COLO668 (cell line): ENCODE results near the gene KIRREL2.
"Not testable (repeated sequence)": the region's sequence is repeated elsewhere in the genome, so short reads cannot be mapped to it uniquely, and the experiment has no call there.

Source experiments
- DNase-seq: peaks from one replicate; lab custom pipeline; 2025; ENCODE audit not compliant: unreplicated experiment; lab: John Stamatoyannopoulos, UW

Gene KIRREL2

DNA sequence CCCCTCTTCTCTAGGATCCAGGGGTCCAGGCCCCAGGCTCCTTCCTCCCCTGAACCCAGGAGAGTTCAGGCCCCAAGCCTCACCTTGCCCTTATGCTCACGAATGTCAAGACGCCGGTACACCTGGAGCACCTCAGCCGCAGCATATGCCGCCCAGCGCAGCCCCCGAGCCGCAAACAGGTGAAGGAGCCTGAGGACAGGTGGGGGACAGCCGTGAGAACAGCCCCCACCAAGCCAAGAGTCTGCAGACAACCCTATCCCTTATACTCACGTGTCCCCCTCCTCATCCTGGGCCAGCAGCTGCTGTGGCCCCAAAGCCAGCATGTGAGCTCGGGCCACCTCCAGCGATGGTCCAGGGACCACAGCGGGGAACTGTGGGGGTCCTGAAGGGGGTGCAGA, 39.9 kb downstream of the KIRREL2 start:
- no peak for DNase-seq

DNA sequence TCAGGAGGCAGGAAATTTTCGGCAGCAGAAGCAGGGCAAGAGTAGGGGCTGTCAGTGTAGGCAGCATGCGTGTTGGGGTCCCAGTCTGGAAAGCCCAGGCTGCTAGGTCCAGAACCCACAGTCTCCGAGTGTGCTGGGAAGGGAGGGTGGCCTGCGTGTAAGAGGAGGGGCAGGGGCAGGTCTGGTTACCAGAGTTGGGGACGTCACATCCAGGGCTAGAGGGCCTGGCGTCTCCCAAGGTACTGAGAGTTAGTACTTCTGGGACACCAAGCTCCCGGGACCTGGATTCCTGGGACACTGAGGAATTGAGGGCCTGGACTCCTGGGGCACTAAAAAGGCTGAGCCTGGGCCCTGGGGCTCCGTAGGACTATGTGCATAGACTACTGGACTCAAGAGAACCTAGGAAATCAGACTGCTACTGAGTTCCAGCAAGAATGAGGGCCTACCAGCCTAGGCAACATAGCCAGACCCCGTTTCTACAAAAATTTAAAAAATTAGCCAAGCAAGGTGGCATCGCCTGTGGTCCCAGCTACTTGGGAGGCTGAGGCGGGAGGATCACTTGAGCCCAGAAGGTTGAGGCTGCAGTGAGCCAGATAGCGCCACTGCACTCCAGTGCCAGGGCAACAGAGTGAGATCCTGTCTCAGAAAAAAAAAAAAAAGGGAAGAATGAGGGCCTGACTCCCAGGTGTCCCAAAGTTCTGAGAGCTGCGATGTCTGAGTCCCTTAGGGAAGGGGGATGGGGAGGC, 41.2 kb downstream of the KIRREL2 start:
- no peak for DNase-seq

DNA sequence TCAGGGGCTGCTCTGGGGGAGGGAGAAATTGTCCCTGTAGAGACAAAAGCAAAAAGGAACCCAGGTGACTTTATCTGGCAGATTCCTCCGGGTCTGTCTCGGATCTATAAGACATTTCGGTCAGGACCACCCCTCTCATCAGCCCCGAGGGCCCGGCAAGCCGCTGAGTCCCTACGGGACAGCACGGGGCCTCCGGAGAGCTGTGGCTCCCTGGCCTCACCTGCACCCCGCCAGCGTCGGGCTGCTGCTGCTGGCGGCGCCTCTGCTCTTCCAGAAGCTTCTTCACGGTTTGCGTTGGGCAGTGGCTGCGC, 41.7 kb downstream of the KIRREL2 start:
- DNase-seq = peak; percentile 27

DNA sequence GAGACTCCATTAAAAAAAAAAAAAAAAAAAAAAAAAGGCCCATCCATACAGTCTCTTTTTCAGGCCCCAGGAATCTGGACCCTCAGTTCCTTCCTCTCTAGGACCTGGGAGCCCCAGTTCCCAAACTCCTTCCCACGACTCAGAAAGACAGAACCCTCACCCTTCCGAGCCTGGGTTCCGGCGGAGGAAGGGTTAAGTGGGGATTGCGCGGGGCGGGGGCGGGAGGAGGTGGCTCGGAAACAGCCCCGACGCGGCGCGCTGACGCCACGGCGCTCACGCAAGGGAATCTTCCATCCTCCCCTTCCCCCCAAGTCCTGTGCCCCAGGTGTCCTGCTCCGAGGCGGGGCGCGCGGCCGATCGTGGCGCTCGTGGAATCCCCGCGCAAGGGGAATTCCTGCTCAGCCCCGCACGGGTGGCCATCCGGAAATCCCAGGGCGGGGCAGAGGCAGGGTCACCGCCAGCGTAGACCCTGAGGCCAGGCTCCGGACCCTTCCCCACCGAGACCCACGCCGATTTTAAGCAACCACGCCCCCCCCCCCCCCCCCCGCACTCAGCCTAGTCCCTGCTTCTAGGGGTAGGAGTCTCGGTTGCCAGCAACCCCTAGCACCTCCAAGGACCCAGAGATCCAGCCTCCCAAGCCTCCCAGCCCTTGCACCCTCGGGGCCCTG, 43.0 kb downstream of the KIRREL2 start:
- DNase-seq = peak; percentile 91

DNA sequence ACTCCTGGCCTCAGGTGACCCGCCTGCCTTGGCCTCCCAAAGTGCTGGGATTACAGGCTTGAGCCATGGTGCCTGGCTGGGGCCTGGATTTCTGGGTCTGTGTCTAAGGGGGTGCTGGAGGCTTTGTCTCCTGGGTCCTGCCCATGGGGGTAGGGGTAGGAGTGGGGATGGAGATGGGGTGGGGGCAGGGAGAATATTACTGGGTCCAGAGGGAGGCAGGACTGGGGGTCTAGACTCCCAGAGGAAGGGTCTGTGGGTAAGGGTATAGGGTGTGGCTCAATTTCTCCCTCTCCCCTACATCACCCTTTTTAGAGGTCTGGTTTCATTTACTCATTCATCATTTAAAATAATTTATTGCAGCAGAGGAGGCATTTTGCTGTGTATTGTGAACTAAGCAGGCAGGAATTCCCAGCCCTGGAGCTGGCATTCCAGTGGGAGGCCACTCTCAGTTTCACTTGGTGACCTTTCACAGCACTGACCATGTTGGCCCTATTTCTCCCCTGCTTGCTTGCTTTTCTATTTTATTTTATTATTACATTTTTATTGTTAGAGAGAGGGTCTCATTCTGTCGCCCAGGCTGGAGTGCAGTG, 44.4 kb downstream of the KIRREL2 start:
- DNase-seq = no peak

DNA sequence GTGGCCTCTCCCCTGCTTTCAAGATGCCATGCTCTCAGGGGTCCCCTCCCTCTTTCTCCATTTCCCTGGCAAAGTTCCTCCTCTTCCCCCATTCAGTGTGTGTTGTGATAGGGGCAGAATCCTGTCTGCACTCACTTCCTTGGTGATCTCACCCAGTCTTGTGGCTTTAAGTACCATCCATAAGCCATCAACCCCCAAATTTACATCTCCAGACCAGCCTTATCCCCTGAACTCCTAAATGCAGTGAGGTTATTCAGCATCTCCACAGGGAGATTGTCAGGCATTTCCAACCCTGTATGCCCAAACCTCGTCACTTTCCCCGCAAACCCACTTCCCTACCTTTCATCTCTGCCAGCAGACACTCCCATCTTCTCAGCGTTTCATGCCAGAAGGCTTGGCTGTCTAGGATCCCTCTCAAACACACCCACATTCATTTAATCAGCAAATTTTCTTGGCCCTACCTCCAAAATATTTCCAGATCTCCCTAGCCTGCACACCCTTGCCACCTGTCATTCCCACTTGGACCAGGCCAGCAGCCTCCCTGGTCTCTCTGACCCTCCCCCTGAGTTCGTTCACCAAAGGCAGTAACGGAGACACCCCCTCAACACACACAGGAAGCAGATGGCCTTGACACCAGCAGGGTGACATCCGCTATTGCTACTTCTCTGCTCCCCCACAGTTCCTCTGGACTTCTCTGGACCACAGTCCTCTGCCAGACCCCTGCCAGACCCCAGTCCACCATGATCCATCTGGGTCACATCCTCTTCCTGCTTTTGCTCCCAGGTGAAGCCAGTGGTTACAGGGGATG, 45.3 kb downstream of the KIRREL2 start, which contains the start of gene HCST:
Gene HCST, plus strand, starts transcription at position 676 of the 808 bp plus-strand sequence. Its CDS starts 65 bp downstream, at position 741.
- DNase-seq = no peak

DNA sequence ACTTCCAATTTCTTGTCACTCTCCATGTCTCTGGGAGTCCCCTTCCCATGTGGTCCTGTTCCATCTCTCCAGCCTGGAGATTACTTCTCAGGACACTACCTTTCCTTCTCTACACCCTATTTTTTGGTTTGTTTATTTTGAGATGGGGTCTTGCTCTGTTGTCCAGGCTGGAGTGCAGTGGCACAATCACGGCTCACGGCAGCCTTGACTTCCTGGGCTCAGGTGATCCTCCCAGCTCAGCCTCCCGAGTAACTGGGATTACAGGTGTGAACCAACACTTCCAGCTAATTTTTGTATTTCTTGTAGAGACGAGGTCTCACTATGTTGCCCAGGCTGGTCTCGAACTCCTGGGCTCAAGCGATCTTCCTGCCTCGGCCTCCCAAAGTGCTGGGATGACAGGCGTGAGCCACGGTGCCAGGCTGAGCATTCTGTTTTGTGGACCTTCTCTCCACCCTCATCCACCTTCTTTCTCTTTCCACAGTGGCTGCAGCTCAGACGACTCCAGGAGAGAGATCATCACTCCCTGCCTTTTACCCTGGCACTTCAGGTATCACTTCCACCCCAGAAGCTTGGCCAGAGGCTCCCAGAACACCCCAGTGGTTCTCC, 46.3 kb downstream of the KIRREL2 start:
- DNase-seq = no peak

DNA sequence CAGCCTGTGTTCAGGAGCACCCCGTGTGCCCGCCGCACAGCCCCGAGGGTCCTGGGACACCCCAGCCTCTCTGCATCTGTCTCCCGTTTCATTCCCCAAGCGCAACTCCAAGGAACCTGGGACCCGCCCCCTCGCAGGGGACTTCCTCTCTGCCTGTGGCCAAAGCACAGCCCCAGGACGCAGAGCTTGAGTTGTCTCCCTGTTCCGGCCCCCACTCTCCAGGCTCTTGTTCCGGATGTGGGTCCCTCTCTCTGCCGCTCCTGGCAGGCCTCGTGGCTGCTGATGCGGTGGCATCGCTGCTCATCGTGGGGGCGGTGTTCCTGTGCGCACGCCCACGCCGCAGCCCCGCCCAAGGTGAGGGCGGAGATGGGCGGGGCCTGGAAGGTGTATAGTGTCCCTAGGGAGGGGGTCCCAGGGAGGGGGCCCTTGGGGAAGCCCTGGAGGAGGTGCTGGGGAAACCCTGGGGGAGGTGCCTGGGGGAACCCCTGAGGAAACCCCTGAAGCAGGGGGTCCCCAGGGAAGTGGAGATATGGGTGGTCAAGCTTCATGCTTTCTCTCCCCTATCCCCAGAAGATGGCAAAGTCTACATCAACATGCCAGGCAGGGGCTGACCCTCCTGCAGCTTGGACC, 47.0 kb downstream of the KIRREL2 start:
- DNase-seq = peak; percentile 69

DNA sequence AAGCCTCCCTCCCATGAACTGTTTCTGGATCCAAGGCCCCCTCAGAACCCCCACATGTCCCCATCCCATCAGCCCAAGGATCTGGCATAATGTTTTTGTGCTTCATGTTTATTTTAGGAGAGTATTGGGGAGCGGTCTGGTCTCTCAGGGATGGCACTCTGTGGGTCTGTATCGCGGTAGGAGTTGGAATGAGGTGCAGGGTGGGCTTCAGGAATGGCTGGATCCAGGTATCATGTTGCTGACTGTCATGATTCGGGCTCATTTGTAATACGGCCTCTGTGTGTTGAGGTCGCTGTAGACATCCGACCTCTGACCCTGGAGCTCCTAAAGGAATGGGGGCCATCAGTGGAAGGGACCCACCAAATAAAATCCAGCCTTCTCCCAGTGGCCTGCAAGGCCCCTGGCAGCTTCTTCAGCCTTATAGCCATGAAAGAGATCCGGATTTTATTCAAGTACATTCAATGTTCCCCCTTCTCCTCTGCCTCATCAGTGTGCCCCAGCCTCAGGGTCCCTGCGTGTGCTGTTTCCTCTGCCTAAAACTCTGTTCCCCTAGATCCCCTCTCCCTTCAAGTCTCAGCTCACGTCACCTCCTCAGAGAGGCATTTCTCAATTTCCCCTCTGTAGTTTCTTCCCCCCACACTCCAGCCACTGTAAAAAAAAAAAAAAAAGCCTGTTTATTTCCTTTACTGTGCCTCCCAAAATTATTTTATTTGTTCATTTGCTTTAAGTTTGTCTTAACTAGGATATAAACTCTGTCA, 47.8 kb downstream of the KIRREL2 start:
- no peak for DNase-seq

DNA sequence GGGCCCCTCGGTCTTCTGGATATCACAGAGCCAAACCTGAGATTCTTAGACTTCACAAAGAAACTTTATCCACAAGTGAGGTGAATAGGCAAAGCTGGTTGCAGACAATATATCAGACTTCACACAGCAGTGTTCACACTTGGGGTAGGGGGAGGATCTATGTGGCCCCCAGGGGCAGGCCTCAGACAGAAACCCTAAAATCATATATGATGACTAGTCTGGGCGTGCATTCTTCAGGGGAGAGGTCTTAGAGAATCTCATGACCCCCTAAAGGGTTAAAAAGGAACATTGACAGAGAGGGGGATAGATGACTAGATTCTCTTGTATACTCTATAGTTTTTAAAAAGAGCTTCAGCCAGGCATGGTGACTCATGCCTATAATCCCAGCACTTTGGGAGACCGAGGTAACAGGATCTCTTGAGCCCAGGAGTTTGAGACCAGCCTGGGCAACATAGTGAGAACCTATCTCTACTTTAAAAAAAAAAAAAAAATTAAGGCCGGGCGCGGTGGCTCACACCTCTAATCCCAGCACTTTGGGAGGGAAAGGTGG, 48.5 kb downstream of the KIRREL2 start:
- no peak for DNase-seq

DNA sequence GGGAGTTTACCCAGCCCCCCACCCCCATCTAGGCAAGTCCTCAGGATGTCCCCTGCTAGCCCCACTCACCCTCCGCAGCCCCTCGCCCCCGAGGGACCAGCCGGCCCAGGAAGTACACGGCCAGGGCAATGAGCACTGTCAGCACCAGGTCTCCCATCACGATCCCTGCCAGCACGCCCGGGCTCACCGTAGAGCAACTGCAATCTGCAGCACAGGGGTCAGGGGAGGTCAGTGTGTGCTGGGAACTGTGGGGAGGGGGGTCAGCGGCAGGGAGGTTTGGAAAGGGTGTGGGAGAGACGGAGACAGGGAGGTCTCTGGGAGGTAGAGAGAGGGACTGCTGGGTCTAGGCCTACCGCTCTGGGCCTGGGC, 50.6 kb downstream of the KIRREL2 start:
- no peak for DNase-seq

DNA sequence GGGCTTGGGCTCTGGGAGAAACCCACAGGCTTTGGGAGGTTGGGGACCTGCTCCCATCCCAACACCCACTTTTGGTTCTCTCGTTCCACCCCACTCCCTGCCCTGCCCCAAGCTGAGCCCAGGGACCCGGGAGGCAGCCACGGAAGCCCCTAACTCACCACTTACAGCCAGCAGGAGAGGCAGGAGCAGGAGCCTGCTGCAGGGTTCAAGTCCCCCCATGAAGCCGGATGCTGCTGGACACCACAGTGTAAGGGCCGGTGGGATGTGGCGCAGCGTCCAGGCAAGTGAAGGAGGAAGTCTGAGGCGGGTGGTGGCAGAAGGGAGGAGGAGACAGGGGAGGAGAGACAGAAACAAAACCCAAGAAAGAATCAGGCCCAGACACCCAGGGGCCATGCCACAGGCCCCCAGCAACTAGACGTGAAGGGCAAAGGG, 51.3 kb downstream of the KIRREL2 start, which contains the start of gene TYROBP:
Gene TYROBP, minus strand, starts transcription at position 286 of the 432 bp plus-strand sequence. Its CDS starts 67 bp downstream, at position 219.
- DNase-seq = no peak

DNA sequence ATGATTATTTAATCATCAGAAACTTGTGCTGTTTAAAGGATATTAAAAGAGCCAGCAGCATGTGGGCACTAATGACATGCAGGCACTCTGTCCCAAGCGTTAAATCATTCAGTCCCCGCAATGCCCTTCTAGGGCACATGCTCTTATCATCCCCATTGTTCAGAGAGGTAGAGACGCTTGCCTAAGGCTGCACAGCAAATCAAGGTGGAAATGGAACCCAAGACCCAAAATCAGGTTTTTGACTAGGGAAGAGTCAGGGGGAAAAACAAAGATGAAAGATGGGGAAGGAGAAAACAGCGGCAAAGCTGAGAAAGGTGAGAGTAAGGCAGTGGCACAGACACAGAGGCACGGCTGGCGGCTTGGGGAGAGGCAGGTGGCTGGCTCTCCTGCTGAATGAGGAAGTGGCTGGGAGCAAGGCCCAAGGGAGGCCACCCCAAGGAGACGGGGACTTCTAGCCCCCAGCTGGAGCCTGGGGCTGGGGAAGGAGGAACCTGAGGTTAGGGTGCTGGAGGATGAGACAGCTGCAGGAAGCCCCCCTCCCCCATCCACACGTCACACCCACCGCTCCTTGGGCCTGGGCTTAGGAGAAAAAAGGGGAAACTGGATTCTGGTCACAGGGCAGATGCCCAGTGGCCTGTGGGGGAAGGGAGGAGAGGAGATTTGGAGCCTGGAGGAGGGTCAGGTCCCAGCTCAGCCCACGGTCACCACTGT, 52.4 kb downstream of the KIRREL2 start:
- DNase-seq = no peak

DNA sequence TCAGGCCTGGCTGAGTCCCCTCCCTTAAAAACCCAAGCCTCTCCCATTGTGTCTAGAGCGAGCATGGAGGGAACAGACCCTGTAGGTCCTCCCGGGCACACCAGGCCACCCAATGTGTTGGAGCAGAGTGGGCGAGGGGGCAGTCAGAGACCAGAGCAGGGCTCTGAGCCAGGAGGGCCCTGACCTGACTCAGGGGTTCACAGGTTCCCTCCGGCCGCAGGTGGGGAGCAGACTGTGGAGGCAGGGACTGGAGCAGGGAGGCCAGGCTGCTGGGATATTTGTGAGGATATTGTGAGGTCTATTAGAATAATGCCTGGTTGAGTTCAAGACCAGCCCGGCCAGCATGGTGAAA, 52.9 kb downstream of the KIRREL2 start:
- DNase-seq = no peak

DNA sequence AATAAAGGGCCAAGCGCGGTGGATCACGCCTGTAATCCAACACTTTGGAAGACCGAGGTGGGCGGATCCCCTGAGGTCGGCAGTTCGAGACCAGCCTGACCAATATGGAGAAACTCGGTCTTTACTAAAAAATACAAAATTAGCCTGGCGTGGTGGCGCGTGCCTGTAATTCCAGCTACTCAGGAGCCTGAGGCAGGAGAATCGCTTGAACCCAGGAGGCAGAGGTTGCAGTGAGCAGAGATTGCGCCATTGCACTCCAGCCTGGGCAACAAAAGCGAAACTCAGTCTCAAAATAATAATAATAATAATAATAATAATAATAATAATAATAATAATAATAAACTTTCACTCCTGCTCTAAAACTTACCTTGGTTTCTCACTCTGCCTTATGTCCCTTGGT, 53.6 kb downstream of the KIRREL2 start:
- not testable (repeated sequence) for DNase-seq

DNA sequence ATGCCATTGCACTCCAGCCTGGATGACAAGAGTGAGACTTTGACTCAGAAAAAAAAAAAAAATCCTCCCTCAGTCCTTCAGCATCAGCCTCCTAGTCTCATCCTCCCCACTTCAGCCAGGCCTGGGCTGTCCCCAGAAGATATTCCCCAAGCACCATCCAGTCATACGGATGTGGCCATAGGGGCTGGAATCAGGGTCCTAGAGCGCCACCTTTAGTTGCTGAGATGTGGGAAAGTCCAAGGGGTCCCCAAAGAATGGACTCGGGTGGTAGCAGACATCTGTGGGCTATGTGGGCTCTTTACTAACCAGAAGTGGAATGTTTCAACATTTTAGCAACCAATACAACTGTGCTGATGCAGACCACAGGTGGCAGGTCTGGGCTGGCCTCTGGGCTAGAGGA, 54.5 kb downstream of the KIRREL2 start:
- no peak for DNase-seq

DNA sequence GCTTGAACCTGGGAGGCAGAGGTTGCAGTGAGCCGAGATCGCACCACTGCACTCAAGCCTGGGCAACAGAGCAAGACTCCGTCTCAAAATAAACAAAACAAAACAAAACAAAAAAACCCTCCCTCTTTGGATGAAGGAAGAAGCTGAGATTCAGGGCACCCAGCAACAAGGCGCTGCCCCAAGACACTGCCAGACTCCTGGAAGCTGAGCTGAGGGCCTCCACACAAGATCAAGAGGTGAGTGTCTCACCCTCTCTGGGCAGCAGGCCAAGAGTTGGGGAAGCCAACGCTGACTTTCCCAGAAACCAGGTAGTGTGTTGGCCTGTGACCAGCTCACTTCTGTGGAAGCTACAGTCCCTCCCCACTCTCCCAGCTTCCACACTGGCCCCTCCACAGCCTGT, 55.1 kb downstream of the KIRREL2 start:
- no peak for DNase-seq

DNA sequence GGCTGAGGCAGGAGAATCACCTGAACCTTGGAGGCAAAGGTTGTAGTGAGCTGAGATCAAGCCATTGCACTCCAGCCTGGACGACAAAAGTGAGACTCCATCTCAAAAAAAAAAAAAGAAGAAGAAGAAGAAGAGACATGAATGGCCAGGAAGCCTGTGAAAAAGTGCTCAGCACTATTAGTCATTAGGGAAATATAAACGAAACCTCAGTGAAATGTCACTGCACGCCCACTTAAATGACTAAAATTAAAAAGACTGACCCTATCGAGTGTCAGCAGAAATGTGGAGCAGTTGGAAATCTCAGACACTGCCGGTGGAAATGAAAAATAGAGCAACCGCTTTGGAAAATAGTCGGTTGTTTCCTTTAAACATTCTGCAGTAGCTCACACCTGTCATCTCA, 56.9 kb downstream of the KIRREL2 start:
- DNase-seq = no peak

DNA sequence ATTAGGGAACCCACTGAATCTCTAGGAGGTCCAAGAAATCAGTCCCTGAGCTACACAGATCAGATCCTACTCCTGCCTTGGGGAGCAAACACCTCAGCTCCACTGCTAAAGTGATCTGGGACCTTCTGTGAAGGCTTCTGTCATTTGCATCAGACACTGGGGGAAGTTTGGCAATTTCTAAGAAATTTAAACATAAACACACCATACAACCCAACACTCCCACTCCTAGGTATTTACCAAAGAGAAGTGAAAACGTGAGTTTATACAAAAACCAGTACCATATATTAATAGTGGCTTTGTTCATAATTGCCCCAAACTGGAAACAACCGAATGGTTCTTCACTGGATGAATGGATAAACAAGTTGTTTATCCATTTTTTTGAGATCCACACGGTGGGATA, 58.7 kb downstream of the KIRREL2 start:
- DNase-seq = no peak
